HG03460 (cell line): Measurements from ENCODE around the gene ZNF844.
"Not testable (repeated sequence)": the region's sequence is repeated elsewhere in the genome, so short reads cannot be mapped to it uniquely, and the experiment has no call there.

Experiments used
- ATAC-seq: cut with Tn5 transposase; IDR thresholded peaks from one replicate; pipeline ENCODE4 v1.9.1; 2021; ENCODE audit not compliant: unreplicated experiment

ZNF844 gene

DNA sequence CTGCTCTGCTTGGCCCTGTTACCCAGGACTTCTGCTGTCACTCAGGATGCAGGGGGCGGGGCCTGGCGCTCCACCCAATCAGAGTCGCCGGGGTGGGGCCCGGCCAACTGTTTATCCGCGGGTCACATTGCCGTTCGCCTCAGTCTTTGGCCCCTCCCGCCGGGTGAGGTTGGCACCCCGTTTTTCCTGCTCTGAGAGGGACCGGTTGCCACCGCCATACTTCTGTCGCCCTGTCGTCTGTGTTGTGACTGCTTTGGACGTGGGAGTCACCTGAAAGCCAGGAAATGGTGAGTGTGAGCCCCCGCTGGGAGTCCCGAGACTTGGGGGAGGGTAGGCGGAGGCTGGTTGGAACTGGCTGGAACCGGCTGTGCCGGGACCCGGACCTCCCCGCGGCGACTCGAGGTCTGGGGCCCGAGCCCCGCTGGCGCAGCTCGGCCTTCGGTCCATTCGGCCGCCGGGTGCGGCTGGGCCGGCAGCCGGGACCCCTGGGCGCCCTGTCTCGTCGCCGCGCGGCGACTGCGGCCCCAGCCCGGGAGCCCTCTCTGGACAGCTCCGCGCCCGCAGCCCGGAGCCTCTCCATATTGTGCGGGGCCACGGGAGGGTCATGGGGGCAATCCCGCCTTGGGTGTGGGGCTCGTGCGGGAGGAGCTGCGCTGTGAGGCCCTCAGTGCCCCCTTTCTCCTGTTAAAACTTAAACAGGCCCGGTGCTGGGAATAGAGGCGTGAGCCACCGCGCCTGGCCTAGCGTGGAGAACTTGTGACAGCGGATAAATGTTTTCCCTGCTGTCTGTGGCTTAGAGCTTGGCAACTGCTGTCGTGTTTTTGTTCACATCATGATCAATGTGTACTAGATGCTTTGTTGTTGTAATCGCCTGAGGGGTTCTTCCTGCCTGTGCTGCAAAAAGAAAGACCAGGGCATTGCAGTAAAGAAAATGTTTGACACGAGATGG is at the start of gene ZNF844:
ZNF844 (plus strand) TSS at position 142 of the 949 bp plus-strand sequence; CDS start at position 285, 143 bp downstream.
- ATAC-seq: peak; percentile 81

DNA sequence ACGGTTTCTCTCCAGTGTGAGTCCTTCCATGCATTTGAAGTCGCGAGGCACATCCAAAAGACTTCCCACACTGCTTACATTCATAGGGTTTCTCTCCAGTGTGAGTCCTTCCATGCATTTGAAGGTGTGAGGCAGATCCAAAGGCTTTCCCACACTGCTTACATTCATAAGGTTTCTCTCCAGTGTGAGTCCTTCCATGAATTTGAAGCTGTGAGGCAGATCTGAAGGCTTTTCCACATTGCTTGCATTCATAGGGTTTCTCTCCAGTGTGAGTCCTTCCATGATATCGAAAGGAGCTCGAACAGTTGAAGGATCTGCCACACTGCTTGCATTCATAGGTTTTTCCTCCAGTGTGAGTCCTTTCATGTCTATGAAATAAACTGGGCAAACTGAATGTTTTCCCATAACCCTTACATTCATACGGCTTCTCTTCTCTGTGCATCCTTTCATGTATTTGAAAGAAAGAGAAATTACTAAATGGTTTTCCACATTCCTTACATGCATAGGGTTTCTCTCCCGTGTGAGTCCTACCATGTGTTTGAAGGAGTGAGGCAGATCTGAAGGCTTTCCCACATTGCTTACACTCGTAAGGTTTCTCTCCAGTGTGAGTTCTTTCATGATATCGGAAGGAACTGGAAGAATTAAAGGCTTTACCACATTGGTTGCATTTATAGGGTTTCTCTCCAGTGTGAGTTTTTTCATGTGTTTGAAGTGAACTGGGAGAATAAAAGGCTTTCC is 49.3 kb upstream of the ZNF844 start:
- ATAC-seq: no peak

DNA sequence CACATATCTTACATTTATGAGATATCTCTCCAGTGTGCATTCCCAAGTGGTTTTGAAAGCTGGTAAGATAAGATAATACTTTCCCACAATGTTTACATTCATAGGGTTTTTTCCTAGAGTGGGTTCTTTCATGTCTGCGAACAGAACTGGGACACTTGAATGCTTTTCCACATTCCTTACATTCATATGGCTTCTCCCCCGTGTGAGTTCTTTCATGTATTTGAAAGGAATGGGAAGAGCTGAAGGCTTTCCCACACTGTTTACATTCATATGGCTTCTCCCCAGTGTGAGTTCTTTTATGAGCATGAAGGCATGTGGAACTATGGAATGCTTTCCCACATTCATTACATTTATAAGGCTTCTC is 48.8 kb upstream of the ZNF844 start:
- no peak for ATAC-seq

DNA sequence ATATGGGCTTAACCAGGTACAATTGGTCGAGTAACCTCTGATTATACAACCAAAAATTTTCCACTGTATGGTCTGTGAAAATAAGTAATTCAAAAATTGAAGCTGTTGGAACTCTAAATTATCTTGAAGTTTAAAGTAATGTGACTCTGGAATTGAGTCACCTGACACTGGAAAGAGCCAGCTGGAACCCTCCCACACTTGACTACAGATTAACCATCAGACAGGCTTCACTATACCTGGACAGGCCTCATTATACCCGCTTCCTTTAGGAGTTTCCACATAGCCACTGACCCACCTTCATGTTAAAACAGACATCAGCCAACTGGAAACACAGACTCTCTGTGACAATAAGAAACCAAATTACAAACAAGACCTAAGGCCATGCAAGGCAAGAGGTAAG is 30.3 kb upstream of the ZNF844 start:
- ATAC-seq: no peak

DNA sequence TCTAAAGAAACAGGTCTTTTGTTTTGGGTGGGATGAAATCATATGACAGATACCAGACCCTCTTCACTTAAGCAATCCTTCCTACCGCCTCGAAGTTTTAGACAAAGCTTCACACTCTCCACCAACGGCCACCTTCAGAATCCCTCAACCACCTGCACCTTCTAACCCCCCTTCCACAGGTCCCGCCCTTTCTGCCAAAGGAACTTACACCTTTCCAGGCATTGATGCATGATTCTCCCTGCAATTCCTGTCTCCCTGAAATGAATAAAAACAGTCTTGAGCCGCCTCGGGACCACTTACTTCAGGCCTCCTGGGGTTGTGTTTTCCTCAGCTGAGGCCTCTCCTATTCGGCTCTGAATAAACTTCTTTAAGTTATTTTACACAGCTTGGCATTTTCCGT is 29.9 kb upstream of the ZNF844 start:
- ATAC-seq: no peak

DNA sequence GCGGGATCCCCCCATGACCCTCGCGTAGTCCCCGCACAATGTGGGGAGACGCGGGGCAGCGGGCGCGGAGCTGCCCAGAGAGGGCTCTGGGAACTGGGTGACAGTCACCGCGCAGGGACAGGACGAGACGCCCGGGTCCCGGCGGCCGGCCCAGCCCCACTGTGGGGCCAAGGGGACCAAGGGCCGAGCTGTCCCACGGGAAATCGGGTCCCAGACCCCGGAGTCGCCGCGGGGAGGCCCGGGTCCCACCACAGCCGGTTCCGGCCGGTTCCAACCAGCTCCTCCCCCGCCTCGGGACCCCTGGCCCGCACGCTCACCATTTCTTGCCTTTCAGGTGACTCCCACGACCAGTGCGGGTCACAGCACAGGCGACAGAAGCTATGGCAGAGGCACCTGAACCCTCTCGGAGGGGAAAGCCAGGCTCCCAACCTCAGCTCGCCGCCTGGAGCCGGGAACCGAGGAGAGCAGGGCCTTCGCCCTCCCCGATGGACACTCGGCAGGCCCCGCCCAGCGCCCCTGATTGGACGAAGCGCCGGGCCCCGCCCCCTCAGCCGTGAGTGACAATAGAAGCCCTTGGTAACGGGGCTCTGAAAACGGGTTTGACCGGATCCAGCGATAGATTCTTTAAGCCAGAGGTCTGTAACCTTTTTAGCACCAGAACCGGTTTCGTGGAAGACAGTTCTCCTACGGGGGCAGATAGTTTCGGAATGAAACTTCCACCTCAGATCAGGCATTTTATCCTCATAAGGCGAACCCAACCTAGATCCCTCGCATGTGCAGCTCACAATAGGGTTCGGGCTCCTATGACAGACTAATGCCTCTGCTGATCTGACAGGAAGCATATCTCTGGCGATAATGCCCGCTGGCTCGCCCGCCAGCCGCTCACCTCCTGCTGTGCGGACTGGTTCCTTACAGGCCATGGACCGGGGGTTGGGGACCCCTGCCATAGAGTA is 29.0 kb upstream of the ZNF844 start, which contains the start of gene ZNF433:
ZNF433 (minus strand) TSS at position 460 of the 953 bp plus-strand sequence; CDS start at position 320, 140 bp downstream.
- ATAC-seq: peak; percentile 90

DNA sequence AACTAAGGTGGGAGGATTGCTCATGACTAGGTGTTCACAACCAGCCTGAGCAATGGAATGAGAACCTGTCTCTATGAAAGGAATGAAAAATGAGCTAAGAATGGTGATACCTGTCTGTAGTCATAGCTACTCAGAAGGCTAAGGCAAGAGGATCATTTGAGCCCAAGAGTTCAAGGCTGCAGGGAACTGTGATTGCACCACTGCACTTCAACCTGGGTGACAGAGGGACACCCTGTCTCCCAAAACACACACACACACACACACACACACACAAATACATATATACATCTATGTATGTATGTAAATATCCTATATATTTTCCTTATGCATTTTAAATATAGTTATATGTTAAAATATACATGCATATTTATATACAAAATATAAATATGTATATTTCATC is 21.6 kb upstream of the ZNF844 start:
- ATAC-seq: no peak

DNA sequence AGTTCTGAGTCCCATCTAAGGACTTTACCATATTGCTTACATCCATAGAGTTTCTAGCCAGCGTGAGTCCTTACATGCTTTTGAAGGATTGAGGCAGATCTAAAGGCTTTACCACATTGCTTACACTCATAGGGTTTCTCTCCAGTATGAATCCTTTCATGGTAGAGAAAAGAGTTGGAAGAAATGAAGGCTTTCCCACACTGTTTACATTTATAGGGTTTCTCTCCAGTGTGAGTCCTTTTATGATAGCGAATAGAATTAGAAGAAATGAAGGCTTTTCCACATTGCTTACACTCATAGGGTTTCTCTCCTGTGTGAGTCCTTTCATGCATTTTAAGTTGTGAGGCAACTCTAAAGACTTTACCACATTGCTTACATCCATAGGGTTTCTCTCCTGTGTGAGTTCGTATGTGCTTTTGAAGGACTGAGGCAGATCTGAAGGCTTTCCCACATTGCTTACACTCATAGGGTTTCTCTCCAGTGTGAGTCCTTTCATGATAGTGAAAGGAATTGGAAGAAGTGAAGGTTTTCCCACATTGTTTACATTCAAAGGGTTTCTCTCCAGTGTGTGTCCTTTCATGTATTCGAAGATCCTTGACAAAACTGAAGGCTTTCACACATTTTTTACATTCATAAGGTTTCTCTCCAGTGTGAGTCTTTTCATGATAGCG is 20.6 kb upstream of the ZNF844 start:
- no peak for ATAC-seq

DNA sequence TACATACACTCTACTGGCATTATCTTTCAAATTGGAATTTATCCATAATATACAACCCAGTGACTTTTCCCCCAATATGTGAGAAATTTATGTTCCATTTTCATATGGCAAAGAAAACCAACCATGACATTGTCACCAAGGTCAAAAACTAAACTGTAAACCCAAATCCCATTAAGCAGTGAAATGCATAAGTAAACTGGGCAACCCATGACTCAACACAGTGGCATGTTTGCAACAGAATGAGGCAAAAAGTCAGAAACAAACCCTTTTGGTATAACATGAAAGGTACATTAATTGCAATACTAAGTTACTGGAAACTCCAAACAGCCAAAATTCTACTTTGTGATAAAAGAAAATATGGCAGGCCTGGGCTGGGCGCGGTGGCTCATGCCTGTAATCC is 16.7 kb upstream of the ZNF844 start:
- no peak for ATAC-seq

DNA sequence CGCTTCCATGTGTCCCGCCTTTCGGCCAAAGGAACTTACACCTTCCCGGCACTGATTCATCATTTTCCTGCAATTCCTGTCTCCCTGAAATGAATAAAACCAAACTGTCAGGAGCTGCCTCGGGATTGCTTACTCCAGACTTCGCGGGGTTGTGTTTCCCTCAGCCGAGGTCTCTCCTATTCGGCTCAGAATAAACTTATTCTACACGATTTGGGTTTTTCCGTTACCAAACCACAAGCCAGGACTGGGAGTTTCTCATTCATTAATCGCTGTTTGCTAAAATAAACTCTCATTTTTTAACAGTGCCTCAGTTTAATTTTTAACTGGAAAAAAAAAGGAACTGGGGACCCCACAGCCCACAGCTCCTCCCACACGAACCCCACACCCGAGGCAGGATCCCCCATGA is 12.4 kb upstream of the ZNF844 start:
- peak; percentile 17 for ATAC-seq

DNA sequence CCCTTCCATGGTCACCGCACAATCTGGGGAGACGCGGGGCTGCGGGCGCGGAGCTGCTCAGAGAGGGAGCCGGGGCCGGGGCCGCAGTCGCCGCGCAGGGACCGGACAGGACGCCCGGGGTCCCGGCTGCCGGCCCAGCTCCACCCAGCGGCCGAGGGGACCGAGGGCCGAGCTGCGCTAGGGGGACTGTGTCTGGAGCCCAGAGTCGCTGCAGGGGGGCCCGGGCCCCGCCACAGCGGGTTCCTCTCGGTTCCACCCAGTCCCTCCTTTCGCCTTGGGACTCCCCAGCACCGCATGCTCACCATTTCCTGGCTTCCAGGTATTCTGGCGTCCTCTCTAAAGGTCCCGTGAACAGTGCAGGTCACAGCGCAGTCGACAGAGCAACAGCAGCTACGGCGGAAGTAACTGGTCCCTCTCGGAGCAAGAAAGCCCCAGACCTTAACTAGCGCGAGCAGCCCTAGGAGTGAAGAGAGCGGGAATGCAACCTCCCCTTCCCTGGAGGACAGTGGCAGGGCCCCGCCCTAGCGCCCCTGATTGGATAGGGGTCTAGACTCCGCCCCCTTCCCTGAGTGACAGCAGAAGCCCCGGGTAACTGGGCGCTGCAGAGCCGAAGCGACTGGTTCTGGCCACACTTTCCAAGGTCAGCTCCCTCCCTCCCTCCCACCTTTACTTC is 11.9 kb upstream of the ZNF844 start, which contains the start of gene ZNF878:
ZNF878 (minus strand) TSS at position 465 of the 673 bp plus-strand sequence; CDS start at position 305, 160 bp downstream.
- peak; percentile 73 for ATAC-seq

DNA sequence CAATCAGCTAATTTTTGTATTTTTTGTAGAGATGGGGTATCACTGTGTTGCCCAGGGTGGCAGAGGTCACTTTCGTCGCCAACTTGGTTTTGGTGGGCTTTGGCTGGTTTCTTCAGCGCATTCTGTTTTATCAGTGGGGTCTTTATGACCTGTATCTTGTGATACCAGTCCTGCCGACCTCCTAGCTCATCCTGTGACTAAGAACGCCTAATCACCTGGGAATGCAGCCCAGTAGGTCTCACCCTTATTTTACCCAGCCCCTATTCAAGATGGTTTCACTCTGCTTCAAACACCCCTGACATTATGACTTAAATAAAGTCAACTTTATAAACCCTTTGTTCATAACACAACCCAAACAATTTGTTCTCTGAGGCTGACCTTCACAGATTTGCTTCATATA is 8.7 kb upstream of the ZNF844 start:
- ATAC-seq: no peak

DNA sequence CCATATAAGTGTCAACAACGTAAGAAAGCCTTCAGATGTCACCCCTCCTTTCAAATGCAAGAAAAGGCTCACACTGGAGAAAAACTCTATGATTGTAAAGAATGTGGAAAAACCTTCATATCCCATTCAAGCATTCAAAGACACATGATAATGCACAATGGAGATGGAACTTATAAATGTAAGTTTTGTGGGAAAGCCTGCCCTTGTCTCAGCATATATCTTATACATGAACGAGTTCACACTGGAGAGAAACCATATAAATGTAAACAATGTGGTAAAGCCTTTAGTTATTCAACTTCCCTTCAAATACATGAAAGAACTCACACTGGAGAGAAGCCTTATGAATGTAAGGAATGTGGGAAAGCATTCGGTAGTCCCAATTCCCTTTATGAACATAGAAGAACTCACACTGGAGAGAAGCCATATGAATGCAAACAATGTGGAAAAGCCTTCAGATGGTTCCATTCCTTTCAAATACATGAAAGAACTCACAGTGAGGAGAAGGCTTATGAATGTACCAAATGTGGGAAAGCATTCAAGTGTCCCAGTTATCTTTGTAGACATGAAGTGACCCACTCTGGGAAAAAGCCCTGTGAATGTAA is 11.1 kb downstream of the ZNF844 start:
- ATAC-seq: no peak

DNA sequence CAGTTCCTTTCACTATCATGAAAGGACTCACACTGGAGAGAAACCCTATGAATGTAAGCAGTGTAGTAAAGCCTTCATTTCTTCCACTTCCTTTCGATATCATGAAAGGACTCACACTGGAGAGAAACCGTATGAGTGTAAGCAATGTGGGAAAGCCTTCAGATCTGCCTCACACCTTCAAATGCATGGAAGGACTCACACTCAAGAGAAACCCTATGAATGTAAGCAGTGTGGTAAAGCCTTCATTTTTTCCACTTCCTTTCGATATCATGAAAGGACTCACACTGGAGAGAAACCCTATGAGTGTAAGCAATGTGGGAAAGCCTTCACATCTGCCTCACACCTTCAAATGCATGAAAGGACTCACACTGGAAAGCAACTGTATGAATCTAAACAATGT is 11.8 kb downstream of the ZNF844 start:
- ATAC-seq: not testable (repeated sequence)

DNA sequence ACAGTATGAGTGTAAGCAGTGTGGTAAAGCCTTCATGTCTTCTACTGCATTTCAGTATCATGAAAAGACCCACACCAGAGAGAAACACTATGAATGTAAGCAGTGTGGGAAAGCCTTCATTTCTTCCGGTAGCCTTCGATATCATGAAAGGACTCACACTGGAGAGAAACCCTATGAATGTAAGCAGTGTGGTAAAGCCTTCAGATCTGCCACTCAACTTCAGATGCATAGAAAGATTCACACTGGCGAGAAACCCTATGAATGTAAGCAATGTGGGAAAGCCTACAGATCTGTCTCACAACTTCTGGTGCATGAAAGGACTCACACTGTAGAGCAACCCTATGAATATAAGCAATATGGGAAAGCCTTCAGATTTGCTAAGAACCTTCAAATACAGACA is 12.8 kb downstream of the ZNF844 start:
- no peak for ATAC-seq

DNA sequence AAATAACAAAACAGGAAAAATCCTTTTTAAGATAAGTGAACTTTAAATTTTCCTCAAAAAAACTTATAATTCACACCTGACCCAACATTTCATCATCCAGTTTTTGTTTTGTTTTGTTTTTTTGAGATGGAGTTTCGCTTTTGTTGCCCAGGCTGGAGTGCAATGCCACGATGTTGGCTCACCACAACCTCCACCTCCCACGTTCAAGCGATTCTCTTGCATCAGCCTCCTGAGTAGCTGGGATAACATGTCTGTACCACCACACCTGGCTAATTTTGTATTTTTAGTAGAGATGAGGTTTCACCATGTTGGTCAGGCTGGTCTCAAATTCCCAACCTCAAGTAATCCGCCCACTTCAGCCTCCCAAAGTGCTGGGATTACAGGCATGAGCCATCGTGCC is 18.8 kb downstream of the ZNF844 start:
- not testable (repeated sequence) for ATAC-seq

DNA sequence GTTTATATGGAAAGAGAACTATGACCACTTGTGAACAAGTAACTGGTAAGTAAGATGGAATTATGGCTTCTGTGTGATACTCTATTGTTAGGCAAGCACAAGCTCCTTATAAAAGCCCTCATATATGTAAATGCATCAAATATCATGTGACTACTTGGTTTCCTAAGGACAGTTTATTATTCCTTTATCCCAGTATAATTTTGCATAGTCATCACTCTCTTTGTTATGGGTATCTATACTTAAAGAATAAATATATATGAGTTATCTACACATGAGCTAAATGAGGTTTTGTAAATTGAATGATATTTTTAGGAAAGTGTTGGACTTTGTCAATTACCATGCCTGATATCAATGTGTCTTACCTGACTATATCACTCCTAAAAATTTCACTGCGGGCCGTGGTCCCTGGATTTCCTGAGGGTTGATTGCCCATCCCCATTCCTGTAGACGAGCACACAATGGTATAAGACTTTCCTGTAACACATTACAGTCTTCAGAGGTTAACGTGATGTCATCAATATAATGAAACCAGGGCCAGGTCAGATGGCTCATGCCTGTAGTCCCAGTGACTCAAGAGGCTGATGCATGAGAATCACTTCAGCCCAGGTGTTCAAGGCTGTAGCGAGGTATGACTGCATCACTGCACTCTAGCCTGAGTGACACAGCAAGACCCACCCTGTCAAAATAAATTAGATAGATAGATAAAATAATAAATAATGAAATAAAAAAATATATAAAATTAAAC is 20.7 kb downstream of the ZNF844 start:
- ATAC-seq: no peak

DNA sequence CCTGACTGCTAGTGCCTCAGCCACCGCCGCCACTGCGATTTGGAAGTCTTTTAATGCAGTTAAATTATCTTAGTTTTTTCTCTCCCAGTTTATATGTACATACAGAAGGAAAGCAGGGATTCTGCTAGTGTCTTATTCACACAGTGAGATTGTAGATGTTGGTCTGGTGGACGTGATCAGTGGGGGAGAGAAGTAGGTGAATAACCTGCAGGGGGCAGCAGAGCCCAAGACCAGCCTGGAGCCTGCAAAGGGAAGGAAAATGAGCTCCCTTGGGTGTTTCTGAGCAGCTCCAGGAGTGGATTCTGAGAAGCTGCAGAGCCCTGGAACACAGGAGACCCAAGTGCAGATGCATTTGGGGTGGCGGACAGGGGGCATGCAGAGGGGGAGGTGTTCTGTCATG is 26.3 kb downstream of the ZNF844 start:
- ATAC-seq: no peak
